NCI-H2171 treated with DMSO at 0.1 percent for 48 hours (cell line): ENCODE results near the gene DDX51.
"Not testable (repeated sequence)": the region's sequence is repeated elsewhere in the genome, so short reads cannot be mapped to it uniquely, and the experiment has no call there.

ENCODE experiments used
- DNase-seq: peaks from one replicate; lab custom pipeline; 2025; lab: John Stamatoyannopoulos, UW

DDX51 gene

DNA sequence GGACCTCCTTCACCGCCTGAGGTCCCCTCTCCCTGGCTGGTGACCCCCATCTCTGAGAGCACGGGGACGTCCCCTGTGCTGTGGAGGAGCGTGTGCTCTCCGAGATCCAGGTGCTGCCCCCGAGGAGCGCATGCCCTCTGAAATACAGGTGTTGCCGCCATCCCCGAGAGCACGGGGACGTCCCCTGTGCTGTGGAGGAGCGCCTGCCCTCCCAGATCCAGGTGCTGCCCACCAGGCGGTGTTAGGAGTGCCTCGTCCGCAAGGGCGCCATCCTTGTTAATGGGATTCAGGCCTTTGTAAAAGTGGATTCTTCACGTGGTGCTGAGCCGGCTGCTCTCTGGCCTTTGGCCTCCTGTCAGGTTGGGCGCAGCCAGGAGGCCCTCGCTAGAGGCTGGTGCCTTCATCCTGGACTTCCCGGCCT, 10.2 kb upstream of the DDX51 start:
- peak; percentile 40 for DNase-seq

DNA sequence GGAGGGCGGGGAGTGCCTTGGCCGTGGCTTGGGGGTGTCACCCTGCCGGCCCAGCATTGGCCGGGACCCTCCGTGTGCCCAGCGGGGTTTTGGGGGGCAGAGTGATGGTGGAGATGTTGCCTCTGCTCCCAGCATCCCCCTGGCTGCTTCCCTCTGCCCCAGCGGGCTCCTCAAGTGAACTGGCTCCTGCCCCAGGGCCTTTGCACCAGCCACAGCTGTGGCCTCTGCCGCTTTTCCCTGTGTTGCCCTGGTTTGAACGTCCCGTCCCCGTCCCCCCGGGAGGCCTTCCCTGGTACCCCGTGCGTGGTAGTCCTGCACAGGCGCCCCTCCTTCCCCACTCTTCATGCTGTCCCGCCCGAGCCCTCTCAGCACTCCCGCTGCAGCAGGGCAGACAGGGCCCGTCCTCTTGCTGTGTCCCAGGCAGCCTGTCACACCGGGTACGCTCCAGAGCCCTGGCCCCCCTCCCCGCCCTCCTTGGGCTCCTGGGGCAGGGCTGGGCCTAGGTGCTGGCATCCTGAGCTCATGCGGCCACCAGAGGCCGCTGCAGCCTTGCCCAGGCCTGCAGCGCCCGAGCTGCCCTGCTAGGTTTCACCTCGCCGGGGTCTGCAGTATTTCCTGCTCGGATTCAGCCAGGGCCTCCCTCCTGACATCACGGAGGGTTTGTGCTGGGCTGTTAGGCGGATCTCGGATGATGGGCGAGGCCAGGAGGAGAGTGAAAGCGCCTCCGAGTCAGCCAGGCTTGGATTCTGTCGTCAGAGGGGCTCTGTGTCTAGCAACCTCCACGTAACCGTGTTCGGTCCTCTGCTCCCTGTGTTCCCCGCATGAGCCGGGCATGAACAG, 9.6 kb upstream of the DDX51 start:
- peak; percentile 84 for DNase-seq

DNA sequence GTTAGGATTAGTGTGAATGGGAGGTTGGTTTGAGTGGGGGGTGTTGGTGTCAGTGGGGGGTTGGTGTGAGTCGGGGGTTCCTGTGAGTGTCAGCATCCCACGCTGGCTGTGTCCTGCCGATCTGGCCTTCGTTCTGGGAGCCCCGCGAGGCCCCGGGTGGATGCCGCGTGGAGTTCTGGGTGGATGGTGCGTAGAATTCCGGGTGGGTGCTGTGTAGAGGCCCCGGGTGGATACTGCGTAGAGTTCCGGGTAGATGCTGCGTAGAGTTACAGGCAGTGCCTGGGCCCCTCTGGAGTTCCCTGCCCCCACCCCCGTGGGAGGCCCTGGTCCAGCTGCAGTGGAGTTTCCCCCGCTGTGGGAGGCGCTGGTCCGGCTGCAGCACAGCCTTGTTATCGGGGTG, 8.8 kb upstream of the DDX51 start:
- no peak for DNase-seq

DNA sequence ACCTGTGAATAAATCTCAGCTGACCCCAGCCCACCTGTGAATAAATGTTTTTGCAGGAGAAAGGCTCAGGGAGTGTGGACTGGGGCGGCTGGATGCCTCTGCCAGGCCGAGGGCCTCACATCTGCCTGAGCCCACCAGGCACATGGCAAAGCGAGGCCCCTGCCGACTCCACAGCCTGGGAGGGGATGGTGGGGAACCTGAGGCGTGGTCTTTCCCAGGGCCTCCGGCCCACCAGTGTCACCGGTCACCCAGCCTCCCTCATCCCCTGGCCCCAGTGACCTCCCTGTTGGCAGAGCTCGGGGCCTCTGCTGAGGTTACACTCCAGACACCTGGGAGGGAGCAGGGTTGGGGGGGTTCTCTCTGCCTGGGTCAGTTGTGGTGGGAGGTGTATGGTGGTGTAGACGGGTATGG, 8.3 kb upstream of the DDX51 start:
- no peak for DNase-seq

DNA sequence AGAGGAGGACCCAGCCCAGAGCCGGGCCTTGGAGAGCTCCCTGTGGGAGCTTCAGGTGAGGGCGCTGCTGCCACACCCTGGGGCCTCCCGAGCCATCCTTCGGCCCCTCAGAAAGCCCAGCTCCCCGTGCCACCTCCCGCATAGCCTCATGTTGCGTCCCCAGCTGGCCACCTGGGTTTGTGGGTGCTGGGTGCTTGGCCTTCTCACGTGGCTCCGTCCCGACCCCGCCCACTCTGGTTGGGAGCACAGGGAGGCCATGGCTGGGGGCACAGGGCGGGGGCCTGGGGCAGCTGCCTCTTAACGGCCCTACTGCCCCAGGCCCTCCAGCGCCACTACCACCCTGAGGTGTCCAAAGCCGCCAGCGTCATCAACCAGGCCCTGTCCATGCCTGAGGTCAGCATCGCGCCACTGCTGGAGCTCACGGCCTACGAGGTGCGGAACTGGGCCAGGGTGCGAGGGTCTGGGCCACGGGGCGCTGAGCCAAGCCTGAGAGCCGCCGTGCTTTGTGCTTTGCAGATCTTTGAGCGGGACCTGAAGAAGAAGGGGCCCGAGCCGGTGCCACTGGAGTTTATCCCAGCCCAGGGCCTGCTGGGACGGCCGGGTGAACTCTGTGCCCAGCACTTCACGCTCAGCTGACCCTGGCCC, 7.8 kb upstream of the DDX51 start:
- no peak for DNase-seq

DNA sequence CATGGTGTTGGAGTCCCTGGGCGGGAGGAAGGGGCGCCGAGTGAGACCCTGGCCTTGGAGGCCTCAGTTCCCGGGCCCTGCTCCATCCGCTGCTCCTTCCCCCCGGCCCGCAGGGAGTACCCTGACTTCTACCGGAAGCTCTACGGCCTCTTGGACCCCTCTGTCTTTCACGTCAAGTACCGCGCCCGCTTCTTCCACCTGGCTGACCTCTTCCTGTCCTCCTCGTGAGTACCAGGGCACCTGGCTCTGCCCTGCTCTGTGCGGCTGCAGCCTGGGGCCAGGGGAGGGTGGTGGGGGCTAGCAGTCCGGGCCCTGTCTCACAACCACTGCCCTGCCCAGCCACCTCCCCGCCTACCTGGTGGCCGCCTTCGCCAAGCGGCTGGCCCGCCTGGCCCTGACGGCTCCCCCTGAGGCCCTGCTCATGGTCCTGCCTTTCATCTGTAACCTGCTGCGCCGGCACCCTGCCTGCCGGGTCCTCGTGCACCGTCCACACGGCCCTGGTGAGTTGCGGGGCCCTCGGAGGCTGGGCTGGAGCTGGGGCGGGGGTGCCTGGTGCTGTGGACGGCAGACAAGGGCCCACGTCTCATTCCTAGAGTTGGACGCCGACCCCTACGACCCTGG, 7.1 kb upstream of the DDX51 start:
- DNase-seq: no peak

DNA sequence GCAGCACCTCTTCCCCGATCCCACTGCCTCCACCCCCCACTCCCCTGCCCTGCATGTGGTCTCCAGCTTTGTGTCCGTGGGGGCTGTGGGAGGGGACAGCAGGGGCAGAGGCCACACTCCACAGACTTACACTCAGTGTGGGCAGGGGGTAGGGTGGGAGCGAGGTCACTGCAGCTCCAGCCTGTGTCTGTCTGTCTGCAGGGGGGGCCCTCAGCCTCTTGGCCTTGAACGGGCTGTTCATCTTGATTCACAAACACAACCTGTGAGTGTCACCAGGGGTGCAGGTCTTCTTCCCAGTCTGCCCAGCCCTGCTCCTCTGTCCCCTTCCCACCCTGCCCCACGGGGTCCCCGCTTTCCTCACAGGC, 6.6 kb upstream of the DDX51 start:
- no peak for DNase-seq

DNA sequence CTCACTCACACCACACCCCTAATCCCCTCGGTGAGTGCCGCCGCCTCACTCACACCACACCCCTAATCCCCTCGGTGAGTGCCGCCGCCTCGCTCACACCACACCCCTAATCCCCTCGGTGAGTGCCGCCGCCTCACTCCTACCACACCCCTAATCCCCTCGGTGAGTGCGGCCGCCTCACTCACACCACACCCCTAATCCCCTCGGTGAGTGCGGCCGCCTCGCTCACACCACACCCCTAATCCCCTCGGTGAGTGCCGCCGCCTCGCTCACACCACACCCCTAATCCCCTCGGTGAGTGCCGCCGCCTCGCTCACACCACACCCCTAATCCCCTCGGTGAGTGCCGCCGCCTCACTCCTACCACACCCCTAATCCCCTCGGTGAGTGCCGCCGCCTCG, 5.4 kb upstream of the DDX51 start:
- DNase-seq: not testable (repeated sequence)

DNA sequence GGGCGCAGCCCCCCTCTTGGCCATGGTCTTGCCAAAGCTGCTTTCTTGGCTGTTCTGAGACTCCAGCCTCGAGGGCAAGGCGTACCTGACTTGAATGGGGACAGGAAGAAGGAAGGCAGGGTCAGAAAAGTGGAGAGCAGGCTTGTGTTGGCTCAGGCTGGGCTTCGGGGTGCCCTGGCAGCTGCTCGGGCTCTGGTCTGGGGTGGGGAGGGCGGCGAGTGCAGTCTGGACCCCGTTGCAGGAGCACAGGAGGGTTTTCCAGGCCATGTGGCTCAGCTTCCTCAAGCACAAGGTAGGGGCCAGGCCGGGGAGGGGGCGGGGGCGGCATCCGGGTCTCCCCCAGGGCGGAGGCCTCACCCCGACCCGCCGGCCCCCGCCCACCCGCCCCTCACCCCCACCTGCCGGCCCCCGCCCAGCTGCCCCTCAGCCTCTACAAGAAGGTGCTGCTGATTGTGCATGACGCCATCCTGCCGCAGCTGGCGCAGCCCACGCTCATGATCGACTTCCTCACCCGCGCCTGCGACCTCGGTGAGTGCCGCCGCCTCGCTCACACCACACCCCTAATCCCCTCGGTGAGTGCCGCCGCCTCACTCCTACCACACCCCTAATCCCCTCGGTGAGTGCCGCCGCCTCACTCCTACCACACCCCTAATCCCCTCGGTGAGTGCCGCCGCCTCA, 4.4 kb upstream of the DDX51 start:
- no peak for DNase-seq

DNA sequence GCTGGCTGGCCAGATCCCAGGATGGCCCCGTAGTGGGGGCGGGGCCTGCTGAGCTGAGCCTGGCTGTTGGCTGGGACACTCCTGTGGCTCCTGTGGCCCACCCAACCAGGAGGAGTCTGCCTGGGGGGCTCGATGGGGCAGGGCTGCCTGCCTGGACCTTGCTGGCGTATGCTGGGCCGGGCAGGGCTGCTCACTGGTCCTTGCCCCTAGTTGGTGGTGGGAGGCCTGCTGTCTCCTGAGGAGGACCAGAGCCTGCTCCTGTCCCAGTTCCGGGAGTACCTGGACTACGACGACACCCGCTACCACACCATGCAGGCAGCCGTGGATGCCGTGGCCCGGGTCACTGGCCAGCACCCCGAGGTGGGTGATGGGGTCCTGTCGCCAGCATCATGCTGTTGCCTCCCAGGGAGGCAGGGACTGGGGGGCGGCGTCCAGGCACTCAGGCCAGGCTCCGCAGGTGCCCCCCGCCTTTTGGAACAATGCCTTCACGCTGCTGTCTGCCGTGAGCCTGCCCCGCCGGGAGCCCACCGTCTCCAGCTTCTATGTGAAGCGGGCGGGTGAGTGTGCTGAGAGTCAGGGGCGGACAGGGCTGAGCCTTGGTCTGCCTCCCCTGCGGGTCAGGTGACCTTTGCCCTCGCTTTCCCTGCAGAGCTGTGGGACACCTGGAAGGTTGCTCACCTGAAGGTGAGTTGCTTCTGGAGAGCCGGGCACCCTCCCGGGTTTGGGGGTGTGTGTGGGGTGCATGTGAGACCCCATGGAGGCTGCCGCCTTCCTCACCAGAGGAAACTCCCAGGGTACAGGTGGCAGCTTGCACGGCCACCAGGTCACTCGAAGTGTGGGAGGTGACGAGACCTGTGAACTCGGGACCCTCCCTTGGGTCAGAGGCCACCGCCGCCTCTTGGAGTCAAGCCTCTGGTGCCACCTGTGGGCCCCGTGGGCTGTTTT, 3.6 kb upstream of the DDX51 start:
- DNase-seq: no peak

DNA sequence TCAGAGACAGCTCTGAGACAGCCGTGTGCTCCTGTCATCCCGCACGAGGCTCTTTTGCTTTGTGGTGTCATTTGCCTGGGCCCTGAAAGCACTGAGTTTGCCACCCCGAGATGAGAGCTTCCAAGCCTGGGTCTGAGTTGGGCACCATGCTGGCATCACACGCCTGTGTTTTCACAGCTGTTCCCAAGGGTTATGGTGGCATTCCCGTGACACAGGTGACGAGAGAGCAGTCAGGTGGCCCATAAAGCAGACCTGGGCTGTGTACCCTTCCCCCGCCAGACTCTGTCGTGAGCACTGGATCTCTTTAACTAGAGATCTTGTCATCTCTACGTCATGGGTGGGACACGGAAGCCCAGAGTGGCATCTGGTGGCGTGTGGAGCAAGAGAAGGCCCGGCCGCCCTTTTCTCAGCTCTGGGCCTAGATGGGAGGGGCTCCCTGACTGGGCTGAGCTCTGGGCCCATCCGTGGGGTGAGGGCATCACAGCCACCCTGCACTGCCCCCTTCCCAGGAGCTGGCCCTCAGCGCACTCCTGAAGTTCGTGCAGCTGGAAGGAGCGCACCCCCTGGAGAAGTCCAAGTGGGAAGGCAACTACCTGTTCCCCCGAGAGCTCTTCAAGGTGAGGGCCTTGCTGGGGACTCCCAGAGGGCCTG, 2.8 kb upstream of the DDX51 start:
- no peak for DNase-seq

DNA sequence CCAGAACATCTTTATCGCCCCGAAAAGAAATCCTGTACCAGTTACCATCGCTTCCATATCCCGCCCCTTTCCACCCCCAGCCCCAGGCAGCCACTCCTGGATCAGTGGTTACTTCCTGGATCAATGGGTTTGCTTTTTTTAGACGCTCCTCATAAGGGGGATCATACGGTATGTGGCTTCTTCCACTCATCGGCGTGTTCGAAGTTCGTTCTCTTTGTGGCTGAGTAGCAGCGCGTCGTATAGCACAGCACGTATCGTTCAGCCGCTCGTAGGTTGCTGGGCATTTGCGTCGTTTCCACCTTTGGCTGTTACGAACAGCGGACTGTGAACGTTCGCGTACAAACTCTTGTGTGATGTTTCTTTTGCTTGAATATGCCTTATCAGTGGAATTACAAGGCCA, 2.0 kb upstream of the DDX51 start:
- no peak for DNase-seq

DNA sequence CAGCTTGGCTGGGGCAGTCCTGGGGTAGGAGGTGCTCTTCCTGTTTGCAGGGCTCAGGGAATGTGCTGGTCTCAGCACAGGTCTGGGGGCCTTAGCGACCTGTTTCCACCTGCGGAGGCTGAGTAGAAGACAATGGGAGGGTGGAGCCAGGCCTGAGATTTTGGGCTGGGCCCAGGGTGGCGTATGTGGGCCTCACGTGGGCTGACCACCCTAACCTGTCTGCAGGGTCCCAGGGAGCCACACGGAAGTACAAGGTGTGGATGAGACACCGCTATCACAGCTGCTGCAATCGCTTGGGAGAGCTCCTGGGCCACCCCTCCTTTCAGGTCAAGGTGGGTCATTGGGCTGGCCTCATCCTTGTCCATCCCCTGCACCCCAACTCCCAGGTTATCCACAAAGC, 1.2 kb upstream of the DDX51 start:
- no peak for DNase-seq

DNA sequence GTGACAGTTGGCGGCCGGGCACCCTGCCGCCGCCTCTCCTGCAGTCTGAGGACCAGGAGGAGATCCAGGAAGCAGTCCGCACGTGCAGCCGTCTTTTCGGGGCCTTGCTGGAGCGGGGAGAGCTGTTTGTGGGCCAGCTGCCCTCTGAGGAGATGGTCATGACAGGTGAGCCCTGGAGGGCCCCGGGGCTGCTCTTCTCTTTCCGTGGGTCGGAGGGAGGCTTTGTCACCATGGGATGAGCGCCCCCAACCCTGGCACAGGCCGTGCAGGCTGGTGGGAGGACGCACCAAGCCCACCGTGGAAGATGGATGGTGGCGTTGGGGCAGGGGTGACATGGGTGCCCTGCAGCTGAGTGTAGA, 670 bp upstream of the DDX51 start:
- DNase-seq: no peak

DNA sequence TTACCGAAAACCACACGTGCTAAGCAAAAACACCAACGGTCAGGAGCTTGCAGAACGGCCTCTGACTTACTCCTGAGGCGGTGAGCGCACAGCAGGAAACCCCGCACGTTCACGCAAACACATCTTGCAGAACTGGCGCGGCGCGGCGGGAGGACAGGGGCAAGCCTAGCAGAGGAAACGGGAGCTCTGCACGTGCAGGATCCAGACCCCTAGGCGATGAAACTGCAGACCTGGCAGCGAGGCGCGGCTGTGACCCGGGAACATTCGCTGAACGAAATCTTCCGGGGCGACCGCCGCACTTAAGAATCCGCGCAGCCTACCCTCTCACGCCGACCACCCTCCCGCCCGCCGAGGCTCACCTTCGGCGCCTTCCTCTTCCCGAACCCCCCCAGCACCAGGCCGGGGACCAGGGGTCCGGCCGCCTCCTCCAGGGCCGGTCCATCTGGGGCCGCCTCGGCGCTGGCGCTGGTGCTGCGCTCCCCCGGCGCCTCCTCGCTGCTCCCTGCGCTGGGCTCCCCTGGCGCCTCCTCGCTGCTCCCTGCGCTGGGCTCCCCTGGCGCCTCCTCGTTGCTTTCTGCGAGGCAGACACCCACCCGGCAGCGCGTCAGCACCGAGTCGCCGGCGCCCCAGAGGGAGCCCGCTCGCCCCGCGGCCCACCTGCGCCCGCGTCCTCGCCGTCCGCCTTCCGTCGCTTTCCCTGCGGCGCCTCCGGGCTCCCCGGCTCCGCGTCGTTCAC, 615 bp downstream of the DDX51 start:
- no peak for DNase-seq

DNA sequence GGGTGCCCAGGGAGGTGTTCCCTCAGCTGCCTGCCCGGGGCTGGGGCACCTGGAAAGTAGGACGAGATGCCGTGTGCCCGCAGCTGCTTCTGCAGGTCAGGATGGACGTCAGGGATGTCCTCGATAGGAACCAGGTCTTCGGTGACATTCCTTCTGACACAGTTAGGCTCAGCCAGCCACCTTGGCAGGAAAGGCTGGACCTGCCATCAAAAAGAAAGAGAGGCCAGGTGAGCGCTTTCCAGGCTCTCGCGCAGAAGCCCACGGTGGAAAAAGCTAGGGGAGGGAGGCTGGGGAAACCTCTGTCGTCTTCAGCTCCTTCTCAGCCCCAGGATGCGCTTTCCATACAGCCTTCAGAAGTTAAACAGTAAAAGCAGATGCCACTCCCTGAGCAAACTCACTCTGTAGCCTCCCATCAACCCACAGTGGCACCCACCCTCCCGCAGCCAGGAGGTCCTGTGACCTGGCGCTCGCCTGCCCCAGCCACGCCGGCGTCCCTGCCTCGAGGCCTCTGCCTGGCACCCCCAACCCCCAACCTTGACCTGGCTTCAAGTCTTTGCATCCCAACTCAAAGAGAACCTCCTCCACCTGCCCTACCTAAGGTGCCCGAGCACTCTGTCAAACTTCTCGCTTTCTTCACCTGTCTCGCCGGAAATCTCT, 1.3 kb downstream of the DDX51 start:
- DNase-seq: no peak

DNA sequence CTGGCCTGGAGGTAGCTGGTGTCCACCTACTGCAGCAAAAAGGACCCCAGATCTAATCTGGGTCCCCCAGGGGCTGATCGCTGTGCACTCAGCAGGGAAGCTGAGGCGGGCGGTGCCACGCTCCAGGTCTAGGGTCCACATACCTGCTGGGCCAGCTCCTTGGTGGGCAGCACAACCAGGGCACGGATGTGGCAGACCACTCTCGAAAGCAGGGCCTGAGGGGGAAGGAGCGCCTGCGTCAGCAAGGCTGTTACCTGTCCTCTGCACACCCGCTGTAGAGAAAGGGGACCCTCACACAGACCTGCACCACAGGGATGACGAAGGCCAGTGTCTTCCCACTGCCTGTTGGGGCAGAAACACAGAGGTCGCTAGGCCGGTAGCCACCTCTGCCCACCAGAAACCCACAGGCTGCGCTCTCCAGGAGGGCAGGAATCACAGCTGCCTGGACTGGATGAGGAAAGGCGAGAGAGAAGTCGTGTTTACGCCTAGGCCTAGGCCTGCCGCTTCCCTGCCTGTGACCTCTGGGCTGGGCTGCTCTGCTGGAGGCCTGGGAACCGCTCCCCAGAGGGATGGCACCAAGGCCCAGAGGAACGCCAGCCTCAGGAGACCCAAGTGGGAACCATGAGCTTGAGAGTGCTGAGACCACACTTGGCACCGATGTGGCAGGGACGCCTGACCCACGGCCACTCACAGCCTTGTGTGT, 2.0 kb downstream of the DDX51 start:
- DNase-seq: no peak

DNA sequence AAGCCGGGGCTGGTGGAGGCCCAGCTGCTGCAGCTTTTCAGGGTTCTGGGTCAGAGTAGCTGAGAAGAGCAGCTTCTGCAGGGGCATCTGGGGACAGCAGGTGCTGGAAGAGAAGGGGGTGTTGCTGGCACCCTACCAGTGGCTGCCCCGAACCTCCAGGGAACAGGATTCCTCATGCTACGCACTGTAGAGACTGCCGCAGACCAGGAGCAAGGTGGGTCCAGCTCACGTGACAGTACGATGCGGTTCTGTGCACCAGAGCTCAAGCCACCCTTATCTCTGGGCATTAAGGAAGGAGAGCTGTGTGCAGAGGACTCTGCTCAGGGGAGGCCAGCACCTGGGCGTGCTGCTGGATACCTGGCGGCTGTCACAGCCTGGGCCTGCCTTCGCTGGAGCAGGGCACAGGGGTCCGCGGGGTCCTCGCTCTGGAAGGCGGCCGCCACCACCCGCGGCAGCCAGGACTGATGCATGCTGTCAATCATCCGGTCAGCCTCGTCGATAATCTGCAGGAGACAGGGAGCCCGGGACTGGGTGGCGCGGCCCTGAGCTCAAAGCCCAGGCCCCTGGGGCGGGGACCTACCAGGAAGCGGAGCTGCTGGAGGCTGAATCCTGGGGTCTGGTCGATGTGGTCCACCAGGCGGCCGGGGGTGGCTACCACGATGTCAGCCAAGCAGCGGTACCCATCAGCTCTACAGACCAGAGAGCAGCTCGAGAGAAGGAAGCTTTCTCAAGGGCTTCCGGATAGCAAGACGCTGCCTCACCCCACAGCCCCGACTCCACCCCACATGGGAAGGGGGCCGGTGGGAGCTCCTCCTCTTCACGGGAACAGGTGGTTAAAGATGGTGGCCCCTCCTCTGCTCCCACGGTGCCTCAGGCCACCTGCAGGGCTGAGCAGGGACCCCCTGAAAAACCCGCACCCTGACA, 2.9 kb downstream of the DDX51 start:
- no peak for DNase-seq
